Measurements from ENCODE around the gene ODAD4. TPM values are rescaled to one million over a fixed set of nuclear protein-coding genes. Genes with fewer than 3 reads are reported as not detected.

Gene ODAD4
- total RNA-seq, 1 experiment from 2014 or later = 0.28 TPM

DNA sequence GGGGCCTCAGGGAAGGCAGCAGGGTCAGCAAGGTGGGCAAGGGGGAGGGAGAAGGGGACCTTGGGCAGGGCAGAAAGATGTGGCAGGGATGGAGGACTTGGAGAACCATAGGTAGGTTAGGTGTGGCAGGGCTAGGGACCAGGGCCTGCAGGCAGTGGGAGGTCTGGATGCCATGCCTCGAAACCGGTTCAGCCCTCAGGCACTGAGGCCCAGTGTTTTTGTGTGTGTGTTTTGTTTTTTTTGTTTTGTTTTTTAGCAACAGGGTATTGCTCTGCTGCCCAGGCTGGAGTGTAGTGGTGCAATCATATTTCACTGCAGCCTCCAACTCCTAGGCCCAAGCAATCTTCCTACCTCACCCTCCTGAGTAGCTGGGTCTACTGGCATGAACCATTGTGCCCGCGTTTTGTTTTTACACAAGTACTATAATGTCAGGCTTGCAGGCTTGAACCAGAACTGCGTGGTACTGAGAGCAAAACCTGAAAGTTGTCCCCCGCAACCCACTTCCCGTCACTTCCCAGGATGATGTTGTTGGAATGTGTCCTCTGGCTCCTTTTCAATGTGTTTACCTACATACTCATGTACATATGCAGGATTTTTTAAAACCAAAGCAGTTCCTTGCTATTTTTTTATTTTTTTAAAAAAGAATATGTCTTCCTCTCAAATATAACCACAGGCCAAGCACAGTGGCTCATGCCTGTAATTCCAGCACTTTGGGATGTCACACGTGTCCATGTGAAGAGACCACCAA, 12.4 kb downstream of the ODAD4 start:
- Histone ChIP-seq H3K27me3 (ENCODE audit: control insufficient read depth, insufficient read depth, low read length) (no peaks in the 10 kb centered on the region), H3K36me3 (replicated peaks; ENCODE audit: control insufficient read depth, insufficient read depth, low read length) (no peaks in the 10 kb centered on the region), H3K4me3 (ENCODE audit: insufficient read depth, low read depth, low read length) (no peak overlapping the region)
- peak; percentile 23 for DNase-seq

DNA sequence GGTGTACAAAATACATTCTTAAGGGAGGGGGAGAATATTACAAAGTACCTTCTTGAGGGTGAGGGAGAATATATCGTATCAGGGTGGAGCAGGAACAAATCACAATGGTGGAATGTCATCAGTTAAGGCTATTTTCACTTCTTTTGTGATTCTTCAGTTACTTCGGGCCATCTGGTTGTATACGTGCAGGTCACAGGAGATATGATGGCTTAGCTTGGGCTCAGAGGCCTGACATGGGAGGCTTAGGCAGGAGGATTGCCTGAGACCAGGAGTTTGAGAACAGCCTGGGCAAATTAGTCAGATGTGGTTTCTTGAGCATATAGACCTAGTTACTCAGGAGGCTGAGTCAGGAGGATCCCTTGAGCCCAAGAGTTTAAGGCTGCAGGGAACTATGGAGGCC, 13.1 kb downstream of the ODAD4 start:
- H3K36me3 ChIP-seq (replicated peaks; ENCODE audit: control insufficient read depth, insufficient read depth, low read length) = no peaks in the 10 kb centered on the region
- H3K27me3 ChIP-seq (ENCODE audit: control insufficient read depth, insufficient read depth, low read length) = no peaks in the 10 kb centered on the region
- H3K4me3 ChIP-seq (ENCODE audit: insufficient read depth, low read depth, low read length) = no peak overlapping the region
- DNase-seq = no peak

DNA sequence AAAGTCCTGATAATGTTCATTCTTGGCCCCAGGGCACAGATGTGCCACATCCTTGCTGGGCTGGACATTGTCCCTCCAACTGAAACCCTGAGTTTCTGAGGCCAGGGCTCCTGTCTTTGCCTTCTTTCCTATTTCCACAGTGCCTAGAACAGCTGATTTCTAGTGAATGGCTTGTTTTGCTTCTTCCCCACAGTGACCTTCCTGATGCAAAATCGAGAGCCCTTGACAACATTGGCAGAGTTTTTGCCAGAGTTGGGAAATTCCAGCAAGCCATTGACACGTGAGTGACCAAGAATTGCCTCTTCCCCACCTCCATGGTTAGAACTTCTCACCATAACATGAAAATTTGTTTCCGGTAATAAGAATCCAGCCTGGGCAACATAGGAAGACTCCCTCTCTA, 14.5 kb downstream of the ODAD4 start:
- DNase-seq = no peak
- no peaks in the 10 kb centered on the region for H3K27me3 ChIP-seq (ENCODE audit: control insufficient read depth, insufficient read depth, low read length)
- H3K36me3 ChIP-seq (replicated peaks; ENCODE audit: control insufficient read depth, insufficient read depth, low read length) = no peaks in the 10 kb centered on the region
- no peak overlapping the region for H3K4me3 ChIP-seq (ENCODE audit: insufficient read depth, low read depth, low read length)

GRCh38 chr17:41948762-41949460, 18.5 kb downstream of the ODAD4 start:
- H3K36me3 ChIP-seq (replicated peaks; ENCODE audit: control insufficient read depth, insufficient read depth, low read length) = no peaks in the 10 kb centered on the region
- H3K27me3 ChIP-seq (ENCODE audit: control insufficient read depth, insufficient read depth, low read length) = no peaks in the 10 kb centered on the region
- no peak overlapping the region for H3K4me3 ChIP-seq (ENCODE audit: insufficient read depth, low read depth, low read length)
- DNase-seq = no peak

DNA sequence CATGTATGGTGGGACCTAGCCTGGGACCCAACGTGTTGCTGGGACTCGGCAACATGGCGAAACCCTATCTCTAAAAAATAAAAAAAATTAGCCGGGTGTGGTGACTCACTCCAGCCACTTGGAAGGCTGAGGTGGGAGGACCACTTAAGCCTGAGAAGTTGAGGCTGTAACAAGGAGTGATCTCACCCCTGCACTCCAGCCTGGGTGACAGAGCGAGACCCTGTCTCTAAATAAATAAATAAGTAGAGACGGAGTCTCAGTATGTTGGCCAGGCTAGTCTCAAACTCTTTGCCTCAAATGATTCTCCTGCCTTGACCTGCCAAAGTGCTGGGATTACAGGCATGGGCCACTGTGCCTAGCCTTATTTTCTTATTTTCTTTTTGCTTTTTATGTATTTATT, 26.1 kb downstream of the ODAD4 start:
- no peaks in the 10 kb centered on the region for H3K36me3 ChIP-seq (replicated peaks; ENCODE audit: control insufficient read depth, insufficient read depth, low read length)
- H3K4me3 ChIP-seq (ENCODE audit: insufficient read depth, low read depth, low read length) = no peak overlapping the region
- no peaks in the 10 kb centered on the region for H3K27me3 ChIP-seq (ENCODE audit: control insufficient read depth, insufficient read depth, low read length)
- no peak for DNase-seq

DNA sequence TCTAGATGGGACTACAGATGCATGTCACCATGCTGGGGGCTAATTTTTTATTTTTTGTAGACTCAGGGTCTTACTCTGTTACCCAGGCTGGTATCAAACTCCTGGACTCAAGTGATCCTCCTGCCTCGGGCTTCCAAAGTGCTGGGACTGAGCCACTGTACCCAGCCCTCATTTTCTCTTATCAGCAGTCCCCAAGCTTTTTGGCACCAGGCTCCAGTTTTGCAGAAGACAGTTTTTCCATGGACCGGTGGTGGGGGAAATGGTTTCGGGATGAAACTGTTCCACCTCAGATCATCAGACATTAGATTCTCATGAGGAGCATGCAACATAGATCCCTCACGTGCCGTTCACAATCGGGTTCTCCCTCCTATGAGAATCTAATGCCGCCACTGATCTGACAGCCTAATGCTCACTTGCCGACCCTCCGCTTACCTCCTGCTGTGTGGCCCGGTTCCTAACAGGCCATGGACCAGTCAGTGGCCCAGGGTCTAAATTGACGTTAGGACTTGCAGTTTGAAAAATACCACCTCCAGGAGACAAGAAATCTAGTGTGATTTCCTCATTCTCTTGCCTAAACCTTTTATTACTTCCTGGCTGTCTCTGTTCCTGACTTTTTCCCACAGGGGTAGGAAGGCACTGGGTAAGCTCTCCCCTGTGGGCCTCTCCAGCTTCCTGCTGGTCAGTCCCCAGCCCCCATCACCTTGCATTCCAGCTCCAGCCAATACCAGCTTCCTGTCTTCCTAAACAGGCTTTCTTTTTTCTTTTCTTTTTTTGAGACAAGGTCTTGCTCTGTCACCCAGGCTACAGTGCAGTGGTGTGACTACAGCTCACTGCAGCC, 26.8 kb downstream of the ODAD4 start:
- no peaks in the 10 kb centered on the region for H3K36me3 ChIP-seq (replicated peaks; ENCODE audit: control insufficient read depth, insufficient read depth, low read length)
- H3K27me3 ChIP-seq (ENCODE audit: control insufficient read depth, insufficient read depth, low read length) = no peaks in the 10 kb centered on the region
- H3K4me3 ChIP-seq (ENCODE audit: insufficient read depth, low read depth, low read length) = no peak overlapping the region
- DNase-seq = no peak

DNA sequence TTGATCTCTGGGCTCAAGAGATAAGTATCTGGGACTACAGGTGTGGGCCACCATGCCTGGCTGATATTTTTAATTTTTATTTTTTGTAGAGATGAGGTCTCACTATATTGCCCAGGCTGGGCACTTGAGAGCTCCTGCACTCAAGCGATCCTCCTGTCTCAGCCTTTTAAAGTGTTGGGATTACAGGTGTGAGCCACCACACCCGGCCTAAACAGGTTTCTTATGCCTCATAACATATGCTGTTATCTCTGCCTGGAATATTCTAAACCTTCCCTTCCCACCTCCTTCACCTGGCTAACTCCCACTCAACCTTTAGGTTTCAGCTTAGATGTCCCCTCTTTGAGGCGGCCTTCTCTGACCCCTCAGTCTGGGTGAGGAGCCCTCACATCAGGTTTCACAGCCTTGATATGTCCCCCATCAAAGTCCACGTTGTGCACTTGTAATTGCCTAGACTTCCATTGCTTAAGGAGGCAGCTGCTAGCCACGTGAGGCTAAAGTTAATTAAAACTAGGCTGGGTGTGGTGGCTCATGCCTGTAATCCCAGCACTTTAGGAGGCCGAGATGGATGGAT, 27.5 kb downstream of the ODAD4 start:
- no peaks in the 10 kb centered on the region for H3K36me3 ChIP-seq (replicated peaks; ENCODE audit: control insufficient read depth, insufficient read depth, low read length)
- H3K27me3 ChIP-seq (ENCODE audit: control insufficient read depth, insufficient read depth, low read length) = no peaks in the 10 kb centered on the region
- H3K4me3 ChIP-seq (ENCODE audit: insufficient read depth, low read depth, low read length) = no peak overlapping the region
- no peak for DNase-seq

GRCh38 chr17:41959030-41959335, 28.6 kb downstream of the ODAD4 start:
- Histone ChIP-seq H3K27me3 (ENCODE audit: control insufficient read depth, insufficient read depth, low read length) (no peaks in the 10 kb centered on the region), H3K36me3 (replicated peaks; ENCODE audit: control insufficient read depth, insufficient read depth, low read length) (no peaks in the 10 kb centered on the region), H3K4me3 (ENCODE audit: insufficient read depth, low read depth, low read length) (no peak overlapping the region)
- DNase-seq = peak; percentile 56

GRCh38 chr17:41959336-41960095, 29.1 kb downstream of the ODAD4 start:
- DNase-seq = peak; percentile 87
- Histone ChIP-seq H3K4me3 (ENCODE audit: insufficient read depth, low read depth, low read length) (no peak overlapping the region), H3K36me3 (replicated peaks; ENCODE audit: control insufficient read depth, insufficient read depth, low read length) (no peaks in the 10 kb centered on the region), H3K27me3 (ENCODE audit: control insufficient read depth, insufficient read depth, low read length) (no peaks in the 10 kb centered on the region)

- Histone ChIP-seq H3K4me3 (ENCODE audit: insufficient read depth, low read depth, low read length) (no peak overlapping the region), H3K36me3 (replicated peaks; ENCODE audit: control insufficient read depth, insufficient read depth, low read length) (no peaks in the 10 kb centered on the region), H3K27me3 (ENCODE audit: control insufficient read depth, insufficient read depth, low read length) (no peaks in the 10 kb centered on the region)
- peak; percentile 28 for DNase-seq
These were observed 31.7 kb downstream of the ODAD4 start for GRCh38 chr17:41962111-41962510.

DNA sequence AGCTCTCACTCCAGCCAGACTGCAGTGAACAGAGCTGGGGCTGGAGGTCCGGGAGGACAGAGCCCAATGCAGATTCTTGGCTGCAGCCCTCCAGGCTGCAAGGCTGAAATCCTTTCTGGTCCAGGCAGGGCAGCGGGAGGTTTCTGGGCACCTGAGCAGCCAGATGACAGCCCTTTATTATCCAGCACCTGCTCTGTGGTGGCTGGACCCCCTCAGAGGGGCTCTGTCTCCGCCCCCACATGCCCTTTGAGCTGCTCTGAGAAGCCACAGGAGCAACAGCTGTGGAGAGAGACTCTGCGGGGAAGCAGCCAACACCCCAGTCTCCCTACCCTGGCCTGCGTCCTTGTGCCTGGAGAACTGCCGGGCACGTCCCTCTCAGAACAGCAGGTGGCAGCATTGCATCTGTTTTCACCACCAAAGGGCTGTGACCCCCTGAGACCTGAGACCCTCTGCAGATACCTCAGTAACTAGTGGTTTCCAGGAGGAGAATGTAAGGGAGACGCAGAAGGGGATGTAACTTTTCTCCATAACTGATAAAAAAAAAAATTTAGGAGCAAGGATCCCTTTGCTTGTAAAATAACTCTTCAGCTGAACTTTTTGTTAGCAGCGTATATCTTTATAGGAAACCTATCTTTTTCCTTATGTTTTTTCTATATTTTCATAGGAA, 32.5 kb downstream of the ODAD4 start:
- H3K4me3 ChIP-seq (ENCODE audit: insufficient read depth, low read depth, low read length) = no peak overlapping the region
- no peaks in the 10 kb centered on the region for H3K36me3 ChIP-seq (replicated peaks; ENCODE audit: control insufficient read depth, insufficient read depth, low read length)
- no peaks in the 10 kb centered on the region for H3K27me3 ChIP-seq (ENCODE audit: control insufficient read depth, insufficient read depth, low read length)
- peak; percentile 94 for DNase-seq

DNA sequence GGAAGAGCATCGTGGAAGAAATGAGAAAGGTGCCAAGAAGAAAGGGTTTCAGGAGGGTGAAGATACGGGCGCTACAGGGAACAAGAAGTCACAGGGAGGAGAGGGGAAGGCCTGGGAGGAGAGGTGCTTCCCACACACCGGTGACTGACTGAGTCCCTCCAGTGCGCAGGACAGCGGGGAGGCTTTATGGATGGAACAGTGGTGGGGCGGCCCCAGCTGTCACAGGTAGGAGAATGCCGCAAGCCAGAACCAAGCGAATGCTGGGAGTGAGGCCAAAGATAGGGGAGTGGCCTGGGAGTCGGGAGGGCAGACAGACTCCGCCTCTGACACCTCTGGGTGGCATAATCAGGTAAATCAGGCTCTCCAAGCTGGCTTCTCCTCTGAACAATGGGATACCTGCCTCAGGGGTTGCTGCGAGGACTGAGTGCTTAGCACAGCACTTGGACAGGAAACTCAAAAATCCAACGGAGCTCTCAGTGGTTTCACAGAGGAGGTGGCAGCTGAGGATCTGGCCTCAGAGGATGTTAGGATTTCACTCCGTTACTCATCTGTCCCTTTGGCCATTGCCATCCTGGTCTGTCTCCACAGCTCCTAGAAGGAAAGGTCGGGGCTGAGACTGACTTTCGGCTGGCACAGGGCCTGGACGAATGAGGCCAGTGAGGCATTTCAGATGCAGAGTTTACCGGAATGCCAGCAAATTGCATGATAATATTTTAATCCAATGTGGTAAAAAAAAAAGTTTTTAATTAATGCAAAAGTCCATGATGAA, 35.5 kb downstream of the ODAD4 start:
- H3K36me3 ChIP-seq (replicated peaks; ENCODE audit: control insufficient read depth, insufficient read depth, low read length) = peaks cover 5% of the 10 kb centered on the region; the same call in 1 of the 2 replicates
- peak; percentile 91 for DNase-seq
- H3K27me3 ChIP-seq (ENCODE audit: control insufficient read depth, insufficient read depth, low read length) = no peaks in the 10 kb centered on the region
- peak overlapping the region; percentile 80 for H3K4me3 ChIP-seq (ENCODE audit: insufficient read depth, low read depth, low read length)

DNA sequence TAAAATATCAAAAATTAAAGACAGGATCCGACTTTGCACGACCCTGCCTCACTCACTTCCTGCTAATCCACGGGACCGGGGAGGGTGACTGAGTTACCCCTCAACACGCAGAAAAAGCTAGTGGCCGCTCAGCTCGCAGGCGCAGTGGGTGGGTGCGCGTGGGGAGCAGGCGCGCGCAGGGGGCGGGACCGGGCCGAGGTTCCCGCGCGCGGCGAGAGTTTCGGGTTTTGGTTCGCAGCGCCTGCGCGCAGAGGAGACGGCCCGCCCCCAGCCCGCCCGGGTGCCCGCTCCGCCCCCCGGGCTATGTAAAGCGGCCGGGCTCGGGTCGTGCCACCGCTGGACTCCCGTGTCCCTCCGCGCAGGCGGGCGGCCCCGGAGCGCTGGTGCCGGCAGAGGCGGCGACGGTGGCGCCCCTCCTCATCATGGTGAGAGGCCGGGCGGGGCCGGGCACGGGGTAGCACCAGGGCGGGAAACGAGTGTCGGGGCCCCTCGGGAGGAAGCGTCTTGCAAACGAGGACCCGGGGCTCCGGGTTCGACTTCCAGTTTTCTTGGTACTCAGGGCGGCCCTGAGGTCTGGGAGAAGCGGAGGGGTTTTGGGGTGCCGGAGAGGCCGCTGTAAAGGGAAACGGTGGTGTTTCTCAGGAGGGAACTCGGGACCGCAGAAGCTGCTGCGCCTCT, 36.2 kb downstream of the ODAD4 start, which contains the start of gene CNP:
TSS of gene CNP (plus strand) at position 333 of the 678 bp plus-strand sequence. CDS start at position 423, 90 bp downstream.
- Histone ChIP-seq H3K36me3 (replicated peaks; ENCODE audit: control insufficient read depth, insufficient read depth, low read length) (peaks cover 5% of the 10 kb centered on the region; the same call in 1 of the 2 replicates), H3K27me3 (ENCODE audit: control insufficient read depth, insufficient read depth, low read length) (no peaks in the 10 kb centered on the region), H3K4me3 (ENCODE audit: insufficient read depth, low read depth, low read length) (peak within 1 kb of the TSS; percentile 80)
- DNase-seq = peak; percentile 98
